NCI-H748 (cell line): Measurements from ENCODE around the gene ACTR3C.
"Not testable (repeated sequence)": the region's sequence is repeated elsewhere in the genome, so short reads cannot be mapped to it uniquely, and the experiment has no call there.

Source experiments
- DNase-seq: peaks from one replicate; lab custom pipeline; 2025; ENCODE audit not compliant: unreplicated experiment; lab: John Stamatoyannopoulos, UW

The ACTR3C gene

DNA sequence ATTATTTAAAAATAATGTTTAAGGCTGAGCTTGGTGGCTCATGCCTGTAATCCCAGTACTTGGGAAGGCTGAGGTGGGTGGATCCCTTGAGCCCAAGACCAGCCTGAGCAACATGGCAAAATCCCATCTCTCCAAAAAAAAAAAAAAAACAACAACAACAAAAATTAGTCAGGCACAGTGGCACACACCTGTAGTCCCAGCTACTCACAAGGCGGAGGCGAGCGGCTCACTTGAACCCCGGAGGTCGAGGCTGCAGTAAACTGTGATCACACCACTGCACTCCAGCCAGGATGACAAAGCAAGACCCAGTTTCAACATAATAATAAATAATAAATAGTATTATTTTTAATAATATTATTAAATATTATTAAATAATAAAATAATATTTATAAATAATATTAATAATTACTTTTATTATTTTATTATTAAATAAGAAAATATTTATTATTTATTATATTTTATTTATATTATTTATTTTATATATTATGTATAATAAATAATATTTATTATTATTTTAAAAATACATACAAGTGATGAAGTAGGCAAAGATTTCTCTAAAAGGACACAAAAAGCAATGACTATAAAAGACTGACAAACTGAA is 8.6 kb downstream of the ACTR3C start:
- DNase-seq = no peak

DNA sequence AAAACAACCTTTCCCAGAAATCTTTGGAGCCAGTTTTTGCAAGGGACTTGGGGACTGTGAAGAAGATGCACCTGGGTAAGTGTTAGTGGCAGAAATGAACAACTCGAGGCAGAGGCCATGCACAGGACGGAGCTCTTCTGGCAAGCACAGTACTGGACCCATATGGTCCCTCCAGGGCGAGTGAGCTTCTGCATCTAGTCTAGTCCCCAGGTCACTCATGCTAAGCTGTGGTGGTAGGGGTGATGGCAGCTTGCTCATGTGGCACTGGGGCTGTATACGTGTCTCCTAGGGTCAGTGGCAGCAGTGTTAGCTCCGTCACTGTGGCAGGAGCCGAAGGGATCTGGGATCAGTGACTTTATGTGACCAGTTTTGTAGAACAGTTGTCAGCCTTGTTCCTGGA is 9.5 kb downstream of the ACTR3C start:
- DNase-seq = no peak

DNA sequence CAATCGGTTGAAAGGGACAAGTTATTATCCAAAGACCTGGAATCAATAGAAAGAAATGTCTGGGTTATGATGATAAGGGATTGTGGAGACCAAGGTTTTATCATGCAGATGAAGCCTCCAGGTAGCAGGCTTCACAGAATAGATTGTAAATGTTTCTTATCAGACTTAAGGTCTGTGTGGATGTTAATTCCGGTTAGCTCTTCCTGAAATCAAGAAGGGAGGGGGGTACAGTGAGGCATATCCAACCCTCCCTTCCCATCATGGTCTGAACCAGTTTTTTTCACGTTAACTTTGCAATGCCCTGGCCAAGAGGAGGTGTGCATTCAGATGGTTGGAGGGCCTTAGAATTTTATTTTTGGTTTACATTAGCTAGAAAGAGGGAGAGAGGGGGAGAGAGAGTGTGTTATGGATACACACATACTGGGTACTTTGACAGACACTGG is 10.0 kb downstream of the ACTR3C start:
- no peak for DNase-seq

DNA sequence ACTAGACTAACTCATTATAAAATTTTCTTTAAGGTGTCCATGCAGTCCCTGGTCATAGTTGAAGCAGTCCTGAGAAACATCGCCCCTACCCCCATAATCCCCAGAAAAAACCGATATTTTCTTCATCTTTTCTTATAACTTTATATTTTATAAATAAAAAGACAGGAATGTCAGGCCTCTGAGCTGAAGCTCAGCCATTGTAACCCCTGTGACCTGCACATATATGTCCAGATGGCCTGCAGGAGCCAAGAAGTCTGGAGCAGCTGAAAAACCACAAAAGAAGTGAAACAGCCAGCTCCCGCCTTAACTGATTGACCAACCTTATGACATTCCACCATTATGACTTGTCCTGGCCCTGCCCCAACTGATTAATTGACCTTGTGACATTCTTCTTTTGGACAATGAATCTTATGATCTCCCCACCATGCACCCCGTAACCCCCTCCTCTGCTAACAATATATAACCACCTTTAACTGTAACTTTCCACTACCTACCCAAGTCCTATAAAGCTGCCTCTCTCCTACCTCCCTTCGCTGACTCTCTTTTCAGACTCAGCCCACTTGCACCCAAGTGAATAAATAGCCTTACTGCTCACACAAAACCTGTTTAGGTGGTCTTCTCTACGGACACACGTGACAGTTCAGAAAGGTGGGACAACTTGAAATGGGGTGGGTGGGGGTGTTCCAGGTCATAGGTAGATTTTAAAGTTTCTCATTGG is 10.5 kb downstream of the ACTR3C start:
- not testable (repeated sequence) for DNase-seq

DNA sequence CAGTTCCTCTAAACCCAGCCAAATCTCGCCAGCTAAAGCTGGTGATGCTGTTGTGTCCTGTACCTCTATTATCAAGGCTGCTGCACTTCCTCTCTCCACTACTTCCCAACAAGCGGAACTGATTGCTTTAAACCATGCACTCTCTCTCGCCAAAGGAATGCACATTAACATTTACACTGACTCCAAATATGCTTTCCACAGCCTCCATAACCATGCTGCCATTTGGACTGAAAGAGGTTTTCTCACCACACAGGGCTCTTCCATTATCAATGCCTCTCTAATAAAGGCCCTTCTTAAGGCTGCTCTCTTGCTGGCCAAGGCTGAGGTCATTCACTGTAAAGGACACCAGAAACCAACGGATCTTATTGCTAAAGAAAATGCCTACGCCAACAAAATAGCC is 11.6 kb downstream of the ACTR3C start:
- DNase-seq = no peak

DNA sequence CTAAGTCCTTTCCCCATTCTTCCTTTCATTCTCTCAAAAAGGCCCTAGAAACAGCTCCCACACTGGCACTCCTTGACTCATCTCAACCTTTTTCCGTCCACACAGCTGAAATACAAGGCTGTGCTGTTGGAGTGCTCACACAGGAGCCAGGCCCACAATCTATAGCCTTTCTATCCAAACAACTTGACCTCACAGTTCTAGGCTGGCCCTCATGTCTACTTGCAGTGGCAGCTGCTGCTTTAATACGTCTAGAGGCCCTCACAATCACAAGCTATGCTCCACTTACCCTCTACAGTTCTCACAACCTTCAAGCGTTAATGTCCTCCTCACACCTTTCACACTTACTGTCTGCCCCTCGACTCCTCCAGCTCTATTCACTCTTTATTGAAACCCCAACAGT is 12.2 kb downstream of the ACTR3C start:
- no peak for DNase-seq

DNA sequence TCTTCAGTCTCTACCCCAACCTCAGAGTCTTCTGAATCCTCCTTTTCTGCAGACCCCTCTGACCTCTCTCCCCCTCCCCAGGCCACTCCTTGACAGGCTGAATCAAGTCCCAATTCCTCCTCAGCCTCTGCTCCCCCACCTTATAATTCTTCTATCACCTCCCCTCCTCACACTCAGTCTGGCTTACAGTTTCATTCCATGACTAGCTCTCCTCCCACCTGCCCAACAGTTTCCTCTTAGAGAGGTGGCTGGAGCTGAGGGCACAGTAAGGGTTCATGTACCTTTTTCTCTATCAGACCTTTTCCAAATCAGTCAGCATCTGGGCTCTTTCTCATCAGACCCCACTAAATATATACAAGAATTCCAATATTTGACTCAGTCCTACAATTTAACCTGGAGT is 14.8 kb downstream of the ACTR3C start:
- DNase-seq = no peak

DNA sequence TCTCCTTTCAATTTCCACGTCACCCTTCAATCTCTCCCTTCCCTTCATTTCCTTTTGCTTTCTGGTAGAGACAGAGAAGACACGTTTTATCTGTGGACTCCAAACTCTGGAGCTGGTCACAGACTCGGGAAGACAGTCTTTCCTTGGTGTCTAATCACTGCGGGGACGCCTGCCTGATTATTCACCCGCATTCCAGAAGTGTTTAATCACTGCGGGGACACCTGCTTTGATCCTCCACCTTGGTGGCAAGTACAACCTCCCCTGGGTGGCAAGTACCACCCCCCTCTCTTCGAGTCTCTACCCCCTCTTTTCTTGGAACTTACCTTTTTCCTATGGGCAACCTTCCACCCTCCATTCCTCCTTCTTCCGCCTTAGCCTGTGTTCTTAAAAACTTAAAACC is 15.4 kb downstream of the ACTR3C start:
- no peak for DNase-seq

DNA sequence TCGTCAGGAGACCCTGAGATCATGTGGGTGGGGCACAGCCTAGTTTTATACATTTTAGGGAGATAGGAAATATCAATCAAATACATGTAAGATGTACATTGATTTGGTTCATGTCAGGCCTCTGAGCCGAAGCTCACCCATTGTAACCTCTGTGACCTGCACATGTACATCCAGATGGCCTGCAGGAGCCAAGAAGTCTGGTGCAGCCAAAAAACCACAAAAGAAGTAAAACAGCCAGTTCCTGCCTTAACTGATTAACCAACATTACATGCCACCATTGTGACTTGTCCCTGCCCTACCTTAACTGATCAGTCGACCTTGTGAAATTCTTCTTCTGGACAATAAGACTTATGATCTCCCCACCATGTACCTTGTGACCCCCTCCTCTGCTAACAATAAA is 16.2 kb downstream of the ACTR3C start:
- no peak for DNase-seq

DNA sequence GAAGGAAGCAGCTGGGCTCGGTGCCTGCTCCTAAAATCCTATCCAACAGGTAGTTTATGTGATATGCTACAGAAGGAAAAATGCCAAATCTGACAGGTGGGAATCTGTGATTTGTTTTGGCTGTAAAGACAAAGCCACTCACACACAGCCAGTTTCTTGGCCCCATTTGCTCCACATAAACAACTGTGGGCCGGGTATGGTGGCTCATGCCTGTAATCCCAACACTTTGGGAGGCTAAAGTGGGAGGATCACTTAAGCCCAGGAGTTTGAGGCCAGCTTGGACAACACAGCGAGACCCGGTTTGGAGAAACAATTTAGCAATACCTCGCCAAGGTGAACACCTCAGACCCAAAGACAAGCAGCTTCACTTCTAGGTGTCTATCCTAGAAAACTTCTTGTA is 17.0 kb downstream of the ACTR3C start:
- not testable (repeated sequence) for DNase-seq

DNA sequence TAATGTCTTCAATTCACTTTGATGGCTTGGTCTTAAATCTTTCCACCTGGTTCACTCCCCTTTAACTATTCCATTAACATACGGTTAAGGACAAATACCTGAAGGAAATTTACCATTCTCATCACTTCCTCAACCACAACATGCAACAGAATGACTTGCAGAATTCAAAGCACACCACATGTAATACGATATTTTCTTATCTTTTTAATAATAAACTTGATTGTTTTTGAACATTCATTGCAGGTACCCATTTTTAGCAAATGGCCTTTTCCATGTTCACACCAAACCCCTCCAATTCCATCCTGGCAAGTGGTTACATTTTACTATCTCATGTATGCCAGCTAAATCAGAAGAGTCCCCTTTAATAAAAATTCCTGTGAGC is 17.5 kb downstream of the ACTR3C start:
- DNase-seq = not testable (repeated sequence)

DNA sequence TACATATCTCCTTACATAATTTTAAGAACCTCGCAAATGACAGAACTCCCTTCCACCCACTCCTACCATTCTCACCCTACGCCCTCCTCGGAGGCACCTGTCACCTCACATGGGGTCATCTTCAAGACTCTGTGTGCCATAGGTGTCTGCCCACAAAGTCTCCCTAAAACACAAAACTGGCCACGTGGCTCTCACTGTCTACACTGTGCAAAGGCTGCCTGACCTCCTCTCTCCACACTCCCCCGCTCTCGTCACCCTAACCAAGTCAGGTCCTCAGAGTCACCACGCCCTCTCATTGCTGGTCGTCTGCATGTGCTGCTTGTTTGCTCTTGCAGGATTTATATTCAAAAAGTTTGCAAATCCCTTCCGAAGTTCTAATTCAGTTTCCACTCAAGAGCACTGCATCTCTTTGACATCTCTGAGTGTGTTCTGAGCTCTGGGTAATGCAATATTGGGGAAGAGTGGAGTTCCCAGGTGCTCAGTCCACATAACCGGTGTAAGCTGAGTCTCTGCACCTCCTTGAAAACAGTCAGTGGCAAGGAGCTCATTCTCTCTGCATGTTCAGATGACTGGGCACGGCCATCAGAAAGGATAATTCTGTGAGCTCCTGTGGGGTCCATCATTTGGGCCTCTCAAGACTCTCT is 18.0 kb downstream of the ACTR3C start:
- not testable (repeated sequence) for DNase-seq

DNA sequence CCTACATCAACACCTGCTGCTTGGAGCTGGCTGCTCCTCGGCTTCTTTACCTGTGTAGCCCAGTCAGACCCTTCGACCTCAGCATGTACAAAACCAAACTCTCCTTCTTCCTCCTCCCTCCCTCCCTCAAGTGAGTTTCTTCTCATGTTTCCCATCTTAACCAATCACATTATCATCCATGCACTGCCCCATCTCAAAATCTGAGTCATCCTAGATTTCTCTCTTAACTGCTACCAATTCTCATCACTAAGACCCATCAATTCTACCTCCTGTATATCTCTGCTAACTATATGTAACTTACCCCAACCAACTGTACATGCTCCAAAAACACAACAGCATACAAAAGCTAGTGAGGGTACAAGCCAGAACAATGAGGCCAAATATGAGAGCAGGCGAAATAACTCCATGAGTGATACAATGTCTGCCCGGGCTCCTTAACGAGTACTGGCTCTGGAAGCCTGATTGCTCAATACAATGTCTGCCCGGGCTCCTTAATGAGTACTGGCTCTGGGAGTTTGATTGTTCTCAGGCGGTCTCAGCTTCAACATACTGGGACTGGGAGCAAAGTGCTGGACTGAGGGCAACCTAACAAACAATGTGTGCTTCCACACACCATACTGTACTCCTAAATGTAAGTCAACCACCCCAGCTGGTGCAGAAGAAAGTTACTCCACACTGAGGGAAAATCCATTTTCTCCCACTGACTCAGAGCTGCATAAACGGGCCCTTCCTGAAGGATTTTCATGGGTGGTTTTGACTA is 18.7 kb downstream of the ACTR3C start:
- not testable (repeated sequence) for DNase-seq

DNA sequence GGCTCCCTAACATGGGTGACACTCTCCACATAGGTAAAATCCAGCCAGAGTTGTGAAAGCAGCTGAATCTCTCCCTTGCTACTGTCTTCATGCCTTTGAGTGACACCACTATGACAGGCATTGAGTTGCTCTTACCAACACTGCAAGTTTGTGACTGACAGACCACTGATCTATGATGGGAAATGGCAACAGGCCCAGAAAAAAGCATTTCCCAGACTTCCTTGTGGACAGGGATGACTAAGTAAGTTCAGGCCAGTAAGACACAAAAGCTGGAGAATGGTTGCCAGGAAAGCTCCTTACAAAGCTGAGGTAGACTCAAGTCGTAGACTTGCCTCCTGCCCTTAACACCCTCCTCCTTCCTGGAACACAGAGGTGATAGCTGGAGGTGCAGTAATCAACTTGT is 20.4 kb downstream of the ACTR3C start:
- DNase-seq = not testable (repeated sequence)

DNA sequence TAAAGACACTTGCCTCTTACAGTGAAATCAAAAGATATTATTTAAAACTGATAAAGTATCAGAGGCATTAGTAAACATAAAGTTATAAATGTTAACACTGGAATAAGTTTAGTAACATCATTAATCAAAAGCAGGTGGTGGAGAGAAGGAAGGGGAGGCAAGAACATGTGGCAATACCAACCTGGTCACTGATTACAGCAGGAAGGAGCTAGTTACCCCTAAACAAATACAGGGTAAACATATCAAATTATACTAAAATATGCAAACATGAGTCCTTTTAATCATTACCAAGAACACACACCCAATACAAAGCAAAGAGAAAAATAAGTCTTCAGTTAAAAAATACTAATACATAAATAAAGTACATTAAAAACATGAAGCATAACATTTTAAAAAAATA is 25.4 kb downstream of the ACTR3C start:
- not testable (repeated sequence) for DNase-seq

DNA sequence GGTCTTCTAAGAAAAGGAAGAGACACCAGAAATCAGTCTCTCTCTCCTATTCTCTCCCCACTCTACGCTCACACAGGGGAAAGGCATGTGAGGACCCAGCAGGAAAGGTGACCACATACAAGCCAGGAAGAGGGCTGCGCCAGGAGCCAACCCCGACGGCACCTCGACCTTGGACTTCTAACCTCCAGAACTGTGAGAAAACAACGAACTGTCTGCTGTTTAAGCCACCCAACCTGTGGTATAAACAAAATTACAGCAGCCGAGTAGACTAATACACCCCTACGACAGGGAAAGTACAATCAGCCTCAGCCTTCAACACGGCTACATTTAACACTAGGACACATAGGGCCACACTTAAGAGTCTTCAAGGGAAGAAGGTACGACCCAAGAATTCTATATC is 26.5 kb downstream of the ACTR3C start:
- not testable (repeated sequence) for DNase-seq

DNA sequence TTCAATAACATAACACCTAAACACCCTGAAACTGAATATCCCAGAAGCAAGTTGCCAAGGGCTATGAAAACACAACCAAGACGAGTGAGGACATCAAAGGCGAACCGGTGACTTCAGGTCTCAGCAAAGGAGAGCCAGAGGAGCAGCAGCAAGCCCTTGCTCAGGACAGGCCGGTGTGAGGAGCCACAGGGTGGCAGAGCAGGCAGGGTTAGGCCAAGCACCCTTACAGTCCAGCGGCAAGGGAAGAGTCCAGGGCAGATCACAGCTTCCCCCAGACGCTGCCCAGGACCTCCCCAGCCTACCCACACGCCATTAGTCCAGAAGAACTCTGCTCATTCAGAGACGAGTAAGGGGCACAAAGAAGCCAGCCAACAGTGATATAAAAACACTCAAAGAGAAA is 27.7 kb downstream of the ACTR3C start:
- DNase-seq = not testable (repeated sequence)

DNA sequence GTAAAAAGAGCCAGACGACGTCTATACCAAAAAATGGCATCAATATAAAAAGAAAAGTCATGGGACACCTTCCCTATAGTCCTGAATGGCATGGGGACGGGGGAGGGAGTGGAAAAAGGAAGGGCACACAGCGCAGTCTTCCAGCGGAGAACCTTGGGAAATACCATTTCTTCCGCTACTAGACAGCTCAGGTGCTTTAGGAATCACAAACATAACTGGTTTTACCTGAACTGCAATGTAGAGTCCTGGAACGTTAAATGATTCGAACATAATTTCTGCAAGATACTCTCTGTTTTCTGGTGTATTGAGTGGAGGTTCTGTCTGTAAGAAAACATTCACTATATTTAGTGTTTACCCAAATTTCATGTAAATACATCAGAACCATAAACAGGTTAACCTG is 28.3 kb downstream of the ACTR3C start:
- not testable (repeated sequence) for DNase-seq

DNA sequence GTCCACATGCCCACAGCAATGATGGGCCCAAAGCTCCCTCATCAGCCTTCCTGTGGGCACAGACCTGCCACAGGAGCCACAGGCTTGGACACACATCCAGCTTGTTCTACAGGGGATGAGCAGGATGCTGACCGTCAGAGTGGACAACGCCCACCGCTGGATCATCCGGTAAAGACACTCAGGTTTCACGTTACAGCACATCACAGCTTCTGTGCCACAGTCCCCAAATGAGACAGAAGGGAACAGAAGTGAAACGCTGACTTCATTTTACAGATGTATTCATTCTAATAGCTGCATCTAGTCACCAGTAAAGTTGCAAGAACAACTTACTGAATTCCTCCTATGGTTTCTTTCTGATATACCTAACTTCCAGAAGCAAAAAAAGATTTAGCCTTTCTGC is 33.0 kb downstream of the ACTR3C start:
- not testable (repeated sequence) for DNase-seq

DNA sequence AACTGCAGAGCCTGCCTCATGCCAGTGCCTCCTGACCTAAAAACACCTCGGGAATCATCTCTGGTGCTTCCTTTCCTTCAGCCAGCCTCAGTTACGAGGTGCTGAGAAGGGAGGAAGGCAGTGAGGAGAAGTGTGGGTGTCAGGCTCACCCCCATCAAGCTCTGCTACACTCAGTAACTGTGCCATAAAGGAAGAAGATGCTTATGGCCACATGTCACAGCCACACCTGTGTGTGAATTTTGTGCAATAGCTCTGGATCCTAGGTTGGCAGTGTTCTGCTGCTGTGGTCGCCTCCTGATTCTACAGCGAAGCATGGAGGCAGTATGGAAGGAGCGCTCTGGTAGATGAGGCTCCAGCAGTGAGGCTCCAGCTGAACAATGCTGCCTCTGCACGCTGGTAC is 34.5 kb downstream of the ACTR3C start:
- not testable (repeated sequence) for DNase-seq

DNA sequence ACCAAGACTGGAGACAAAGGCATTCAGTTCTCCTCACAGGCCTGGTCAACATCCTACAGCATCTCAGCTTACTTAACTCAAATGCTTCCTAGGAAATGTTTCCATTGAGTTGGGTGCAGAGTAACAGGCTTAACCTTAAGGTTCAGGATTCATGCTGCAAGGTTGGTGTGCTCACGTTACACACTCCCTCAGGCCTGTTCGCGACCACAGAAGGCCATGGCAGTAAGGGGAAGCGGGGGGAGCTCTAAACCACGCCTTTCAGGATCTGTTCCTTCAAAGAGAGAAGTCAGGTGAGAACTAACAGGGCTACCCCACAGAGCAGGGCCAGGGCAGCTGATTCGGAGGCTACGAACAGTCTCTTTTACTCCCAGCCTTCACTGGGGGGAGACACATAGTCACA is 35.5 kb downstream of the ACTR3C start:
- not testable (repeated sequence) for DNase-seq
